Smooth muscle cell (in vitro differentiated cells): ENCODE results near the gene SPTBN2. TPM values are rescaled to one million over a fixed set of nuclear protein-coding genes. Genes with fewer than 3 reads are reported as not detected.

Source experiments
- DNase-seq: peaks from one replicate; lab custom pipeline; 2025; ENCODE audit not compliant: unreplicated experiment; lab: John Stamatoyannopoulos, UW
- H2AFZ ChIP-seq: fragments of 200-600 bp; sonication (generic); 2 replicates; pipeline ENCODE4 v1.6.0; 2016; ENCODE audit warnings: antibody characterized with exemption, low read depth, mild to moderate bottlenecking
- H3F3A ChIP-seq: fragments of 200-600 bp; sonication (generic); 2 replicates; pipeline ENCODE4 v1.6.0; 2017; ENCODE audit warnings: antibody characterized with exemption, low read depth
- H3K27ac ChIP-seq: fragments of 200-600 bp; sonication (generic); 2 replicates; pipeline ENCODE4 v1.5.1; 2016; ENCODE audit warnings: low read depth, mild to moderate bottlenecking
- H3K27me3 ChIP-seq: fragments of 200-600 bp; sonication (generic); 2 replicates; pipeline ENCODE4 v1.6.1; 2016; ENCODE audit warnings: low read depth, mild to moderate bottlenecking
- H3K36me3 ChIP-seq: fragments of 200-600 bp; sonication (generic); 2 replicates; pipeline ENCODE4 v1.5.1; 2016; ENCODE audit warnings: low read depth
- H3K4me1 ChIP-seq: fragments of 200-600 bp; sonication (generic); 2 replicates; pipeline ENCODE4 v1.5.1; 2016; ENCODE audit warnings: low read depth
- H3K4me2 ChIP-seq: fragments of 200-600 bp; sonication (generic); 2 replicates; pipeline ENCODE4 v1.6.0; 2016; ENCODE audit warnings: mild to moderate bottlenecking
- H3K4me3 ChIP-seq: fragments of 200-600 bp; sonication (generic); 2 replicates; pipeline ENCODE4 v1.5.1; 2016; ENCODE audit warnings: mild to moderate bottlenecking
- H3K79me2 ChIP-seq: fragments of 200-600 bp; sonication (generic); 2 replicates; pipeline ENCODE4 v1.6.0; 2016; ENCODE audit warnings: low read depth, mild to moderate bottlenecking
- H3K9ac ChIP-seq: fragments of 200-600 bp; sonication (generic); 2 replicates; pipeline ENCODE4 v1.6.0; 2016; ENCODE audit warnings: low read depth
- H3K9me3 ChIP-seq: fragments of 200-600 bp; sonication (generic); replicated peaks from 2 replicates; pipeline ENCODE4 v1.5.1; 2016; ENCODE audit warnings: low read depth
- H4K20me1 ChIP-seq: fragments of 200-600 bp; sonication (generic); 2 replicates; pipeline ENCODE4 v1.6.0; 2016; ENCODE audit warnings: low read depth
- WGBS: methylation state at CpG from one replicate; pipeline ENCODE4 v1.1.7; 2016; ENCODE audit warnings: low lambda C conversion rate; 5-methylcytosine and 5-hydroxymethylcytosine counted together
- polyA plus RNA-seq: library from polyadenylated mRNA; unstranded; fragments of >200 nt; fragmentation: Nextera tagmentation; extraction: Ambion mirVana; gene quantifications from 2 replicates; pipeline ENCODE4 v1.2.1, GENCODE V29; 2016
- total RNA-seq: library from RNA; depleted of rRNA; stranded (reverse); fragments of >200 nt; gene quantifications from 2 replicates; pipeline ENCODE4 v1.2.3, GENCODE V29; 2014
- TF ChIP-seq, protein P1 (sequence below): fragments of 200-600 bp; sonication (generic); IDR thresholded peaks from 2 replicates; pipeline ENCODE4 v1.5.1; 2017; ENCODE audit warnings: borderline replicate concordance, mild to moderate bottlenecking, antibody characterized with exemption; ENCODE audit not compliant: insufficient read depth, poor library complexity, severe bottlenecking

SPTBN2 gene
- total and polyA plus RNA-seq, 2 experiments from 2014 or later = 15.7 to 20.9 TPM

DNA sequence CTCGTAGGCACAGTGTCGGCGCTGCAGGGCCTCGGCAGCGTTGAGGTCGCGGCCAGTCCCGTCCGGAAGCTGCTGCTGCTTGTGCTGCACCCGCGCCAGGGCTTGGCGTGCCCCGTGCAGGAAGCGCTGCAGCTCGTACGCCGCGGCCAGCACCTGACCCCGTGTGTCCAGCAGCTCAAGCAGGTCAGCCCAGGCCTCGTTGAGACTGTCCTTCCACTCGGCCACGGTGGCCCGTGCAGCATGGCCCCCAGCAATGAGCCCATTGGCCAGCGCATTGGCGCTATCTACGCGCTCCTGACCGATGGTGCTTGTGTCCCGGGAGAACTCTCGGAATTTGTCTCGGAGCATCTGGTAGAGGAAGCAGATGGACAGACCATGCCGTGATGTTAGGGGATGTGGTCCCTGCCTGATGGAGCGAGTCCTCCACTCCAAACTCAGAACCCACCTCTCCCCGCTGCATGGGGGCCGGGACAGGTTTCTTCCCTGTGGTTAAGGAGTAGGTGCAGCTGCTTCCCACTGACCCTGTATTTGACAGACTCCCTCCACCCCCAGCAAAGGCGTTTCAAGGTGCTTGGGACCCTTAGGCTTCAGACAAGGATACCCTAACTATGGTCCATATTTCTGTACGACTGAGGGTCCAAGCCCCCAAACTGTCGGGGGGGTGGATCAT, 37.6 kb downstream of the SPTBN2 start:
- H4K20me1 ChIP-seq = no peaks in the 10 kb centered on the region
- H3K36me3 ChIP-seq = no peaks in the 10 kb centered on the region
- no peaks in the 10 kb centered on the region for H3K4me1 ChIP-seq
- no peak overlapping the region for H3K9ac ChIP-seq
- no peaks in the 10 kb centered on the region for H3K27me3 ChIP-seq
- TF ChIP-seq, protein P1, sequence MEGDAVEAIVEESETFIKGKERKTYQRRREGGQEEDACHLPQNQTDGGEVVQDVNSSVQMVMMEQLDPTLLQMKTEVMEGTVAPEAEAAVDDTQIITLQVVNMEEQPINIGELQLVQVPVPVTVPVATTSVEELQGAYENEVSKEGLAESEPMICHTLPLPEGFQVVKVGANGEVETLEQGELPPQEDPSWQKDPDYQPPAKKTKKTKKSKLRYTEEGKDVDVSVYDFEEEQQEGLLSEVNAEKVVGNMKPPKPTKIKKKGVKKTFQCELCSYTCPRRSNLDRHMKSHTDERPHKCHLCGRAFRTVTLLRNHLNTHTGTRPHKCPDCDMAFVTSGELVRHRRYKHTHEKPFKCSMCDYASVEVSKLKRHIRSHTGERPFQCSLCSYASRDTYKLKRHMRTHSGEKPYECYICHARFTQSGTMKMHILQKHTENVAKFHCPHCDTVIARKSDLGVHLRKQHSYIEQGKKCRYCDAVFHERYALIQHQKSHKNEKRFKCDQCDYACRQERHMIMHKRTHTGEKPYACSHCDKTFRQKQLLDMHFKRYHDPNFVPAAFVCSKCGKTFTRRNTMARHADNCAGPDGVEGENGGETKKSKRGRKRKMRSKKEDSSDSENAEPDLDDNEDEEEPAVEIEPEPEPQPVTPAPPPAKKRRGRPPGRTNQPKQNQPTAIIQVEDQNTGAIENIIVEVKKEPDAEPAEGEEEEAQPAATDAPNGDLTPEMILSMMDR = no peak
- H3K79me2 ChIP-seq = no peaks in the 10 kb centered on the region
- H3F3A ChIP-seq = no peaks in the 10 kb centered on the region
- no peak overlapping the region for H3K4me2 ChIP-seq
- H3K9me3 ChIP-seq = no peaks in the 10 kb centered on the region
- no peak overlapping the region for H3K27ac ChIP-seq
- no peak overlapping the region for H3K4me3 ChIP-seq
- 97% methylated on average over 38 of the region's 38 CpGs for WGBS
- no peak overlapping the region for H2AFZ ChIP-seq
- DNase-seq = no peak

DNA sequence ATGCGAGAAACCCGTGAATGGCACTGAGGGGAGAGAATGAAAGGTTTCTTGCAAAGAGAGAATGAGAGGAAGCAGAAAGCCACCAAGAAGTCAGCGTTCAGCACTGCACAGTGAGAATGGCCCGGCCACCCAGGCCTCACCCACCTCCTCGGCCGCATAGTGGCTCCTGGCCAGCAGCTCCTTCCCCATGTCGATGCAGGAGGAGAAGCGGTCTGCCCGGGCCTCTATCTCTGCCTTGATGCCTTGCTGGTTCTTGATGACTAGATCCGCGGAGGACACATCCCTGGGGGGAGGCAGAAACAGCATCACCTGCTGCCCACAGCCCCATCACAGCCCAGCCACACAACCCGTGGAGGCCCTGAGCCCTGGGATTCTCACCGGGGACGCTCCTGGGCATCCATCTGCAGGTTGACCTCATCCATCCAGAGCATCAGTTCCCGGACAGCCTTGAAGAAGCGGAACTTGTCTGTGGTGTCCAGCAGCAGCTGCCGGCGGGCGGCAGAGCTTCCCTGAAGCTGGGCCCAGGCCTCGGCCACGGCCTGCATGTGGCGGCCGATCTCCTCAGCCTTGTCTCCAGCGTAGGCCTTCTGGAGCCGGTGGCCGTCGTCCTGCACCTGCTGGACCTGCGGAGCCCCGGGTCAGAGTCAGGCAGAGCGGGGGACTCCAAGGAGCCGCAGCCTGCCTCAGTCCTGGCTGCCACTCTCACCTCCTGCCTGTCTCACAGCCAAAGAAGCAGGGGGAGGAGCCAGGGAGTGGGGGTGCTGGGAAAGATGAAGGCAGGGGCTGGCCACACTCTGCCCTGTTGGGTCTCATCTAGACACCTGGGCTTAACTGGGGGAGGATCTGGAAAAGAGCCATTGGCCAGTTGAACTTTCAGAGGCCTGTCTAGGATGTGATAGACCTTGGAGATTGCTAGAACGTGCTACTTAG, 39.1 kb downstream of the SPTBN2 start:
- WGBS = 94% methylated on average over 32 of the region's 32 CpGs
- no peak for DNase-seq
- no peak overlapping the region for H3K4me3 ChIP-seq
- H4K20me1 ChIP-seq = no peaks in the 10 kb centered on the region
- no peaks in the 10 kb centered on the region for H3F3A ChIP-seq
- no peaks in the 10 kb centered on the region for H3K4me1 ChIP-seq
- no peak overlapping the region for H2AFZ ChIP-seq
- no peak overlapping the region for H3K27ac ChIP-seq
- no peak overlapping the region for H3K4me2 ChIP-seq
- TF ChIP-seq, protein P1 = no peak
- H3K9me3 ChIP-seq = no peaks in the 10 kb centered on the region
- no peak overlapping the region for H3K9ac ChIP-seq
- no peaks in the 10 kb centered on the region for H3K79me2 ChIP-seq
- no peaks in the 10 kb centered on the region for H3K27me3 ChIP-seq
- no peaks in the 10 kb centered on the region for H3K36me3 ChIP-seq

DNA sequence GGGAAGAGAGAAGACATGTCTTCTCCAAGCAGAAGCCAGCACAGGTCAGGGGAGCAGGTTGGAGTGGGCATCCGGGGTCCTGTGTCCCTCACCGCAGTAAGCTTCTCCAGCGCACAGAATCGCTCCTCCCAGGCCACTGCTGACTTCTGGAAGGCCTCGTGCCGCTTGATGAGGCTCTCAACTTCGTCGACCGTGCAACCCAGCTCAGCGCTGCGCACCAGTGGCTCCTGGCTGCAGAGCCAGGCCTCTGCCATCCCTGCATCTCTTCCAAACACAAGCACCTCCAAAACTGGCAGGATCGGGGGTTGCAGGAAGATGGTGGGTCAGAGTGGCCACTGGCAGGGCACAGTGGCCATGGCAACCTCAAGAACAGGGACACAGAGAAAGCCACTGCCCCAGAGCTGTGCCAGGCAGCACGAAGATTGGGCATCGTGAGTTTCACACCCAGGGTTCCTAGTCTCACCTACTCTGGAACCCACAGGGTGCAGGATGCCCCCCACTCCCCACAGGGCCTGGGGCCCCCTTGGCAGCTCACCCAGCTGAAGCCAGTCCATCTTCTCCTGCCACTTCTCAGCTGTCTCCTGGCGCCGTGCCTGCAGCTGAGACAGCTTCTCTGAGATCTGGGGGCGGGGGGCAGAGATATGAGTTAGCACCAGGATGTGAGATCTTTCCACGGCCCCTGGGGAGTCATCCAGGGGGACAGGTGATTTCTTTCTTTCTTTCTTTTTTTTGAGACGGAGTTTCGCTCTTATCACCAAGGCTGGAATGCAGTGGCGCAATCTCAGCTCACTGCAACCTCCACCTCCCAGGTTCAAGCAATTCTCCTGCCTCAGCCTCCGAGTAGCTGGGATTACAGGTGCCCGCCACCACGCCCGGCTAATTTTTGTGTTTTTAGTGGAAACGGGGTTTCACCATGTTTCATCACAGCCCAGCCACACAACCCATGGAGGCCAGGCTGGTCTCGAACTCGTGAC, 40.2 kb downstream of the SPTBN2 start:
- Histone ChIP-seq H3K4me2 (no peak overlapping the region), H3K4me1 (no peaks in the 10 kb centered on the region), H3K4me3 (no peak overlapping the region), H3K79me2 (no peaks in the 10 kb centered on the region), H3K9me3 (no peaks in the 10 kb centered on the region), H4K20me1 (no peaks in the 10 kb centered on the region), H2AFZ (no peak overlapping the region), H3K27me3 (no peaks in the 10 kb centered on the region), H3K9ac (no peak overlapping the region), H3K36me3 (no peaks in the 10 kb centered on the region), H3K27ac (no peak overlapping the region), H3F3A (no peaks in the 10 kb centered on the region)
- WGBS = 92% methylated on average over 27 of the region's 28 CpGs
- DNase-seq = no peak
- TF ChIP-seq, protein P1 = no peak
